PFSK-1 (cell line): ENCODE data around the gene FBXO22.

ENCODE experiments used
- FOXP2 ChIP-seq: optimal IDR thresholded peaks from 2 replicates; pipeline ENCODE3; 2011; ENCODE audit warnings: borderline replicate concordance, control low read depth, inconsistent platforms; ENCODE audit not compliant: insufficient read depth; ENCODE audit errors: extremely low read length, extremely low read depth
- POLR2AphosphoS5 ChIP-seq: IDR thresholded peaks from 2 replicates; pipeline ENCODE4 v1.6.1; 2012; ENCODE audit warnings: low read depth, mild to moderate bottlenecking, control low read depth, low read length, moderate library complexity
- SIN3A ChIP-seq: IDR thresholded peaks from 2 replicates; pipeline ENCODE4 v1.6.1; 2012; ENCODE audit warnings: mild to moderate bottlenecking, low read length, moderate library complexity, borderline replicate concordance; ENCODE audit not compliant: insufficient read depth
- TAF1 ChIP-seq: IDR thresholded peaks from 2 replicates; pipeline ENCODE4 v1.6.1; 2012; ENCODE audit warnings: low read length, control low read depth, borderline replicate concordance; ENCODE audit not compliant: insufficient read depth
- TF ChIP-seq, protein P1 (sequence below), 2 experiments: IDR thresholded peaks; 2 replicates each; pipeline versions ENCODE4 v1.6.1 to v1.8.0; 2011 to 2012; ENCODE audit warnings: low read depth in 2 of 2, low read length in 2 of 2, control low read depth in 1 of 2, inconsistent platforms in 1 of 2, mild to moderate bottlenecking in 1 of 2, moderate library complexity in 1 of 2; ENCODE audit not compliant: insufficient read depth in 1 of 2

The FBXO22 gene

DNA sequence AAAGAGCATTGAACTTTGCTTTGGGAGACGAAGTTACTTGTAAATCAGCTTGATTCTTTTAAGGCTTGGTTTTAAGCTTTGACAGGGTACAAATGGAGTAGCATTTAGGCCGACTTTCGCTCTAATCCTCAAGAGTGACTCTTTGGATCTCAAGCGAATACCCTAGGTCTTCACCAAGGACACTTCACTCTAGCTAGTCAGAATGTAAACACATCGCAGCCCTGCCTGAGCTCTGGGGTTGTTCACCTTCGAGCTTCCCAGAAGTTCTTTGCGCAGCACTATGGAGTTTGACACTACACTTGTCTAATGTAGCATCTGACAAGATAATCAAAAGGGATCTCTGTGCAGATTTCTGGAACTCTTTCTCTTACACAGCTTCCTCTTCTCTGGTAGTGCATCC is 86.2 kb downstream of the FBXO22 start:
- TF ChIP-seq SIN3A (no peak), FOXP2 (no peak), POLR2AphosphoS5 (no peak), TAF1 (no peak)
- TF ChIP-seq, protein P1, sequence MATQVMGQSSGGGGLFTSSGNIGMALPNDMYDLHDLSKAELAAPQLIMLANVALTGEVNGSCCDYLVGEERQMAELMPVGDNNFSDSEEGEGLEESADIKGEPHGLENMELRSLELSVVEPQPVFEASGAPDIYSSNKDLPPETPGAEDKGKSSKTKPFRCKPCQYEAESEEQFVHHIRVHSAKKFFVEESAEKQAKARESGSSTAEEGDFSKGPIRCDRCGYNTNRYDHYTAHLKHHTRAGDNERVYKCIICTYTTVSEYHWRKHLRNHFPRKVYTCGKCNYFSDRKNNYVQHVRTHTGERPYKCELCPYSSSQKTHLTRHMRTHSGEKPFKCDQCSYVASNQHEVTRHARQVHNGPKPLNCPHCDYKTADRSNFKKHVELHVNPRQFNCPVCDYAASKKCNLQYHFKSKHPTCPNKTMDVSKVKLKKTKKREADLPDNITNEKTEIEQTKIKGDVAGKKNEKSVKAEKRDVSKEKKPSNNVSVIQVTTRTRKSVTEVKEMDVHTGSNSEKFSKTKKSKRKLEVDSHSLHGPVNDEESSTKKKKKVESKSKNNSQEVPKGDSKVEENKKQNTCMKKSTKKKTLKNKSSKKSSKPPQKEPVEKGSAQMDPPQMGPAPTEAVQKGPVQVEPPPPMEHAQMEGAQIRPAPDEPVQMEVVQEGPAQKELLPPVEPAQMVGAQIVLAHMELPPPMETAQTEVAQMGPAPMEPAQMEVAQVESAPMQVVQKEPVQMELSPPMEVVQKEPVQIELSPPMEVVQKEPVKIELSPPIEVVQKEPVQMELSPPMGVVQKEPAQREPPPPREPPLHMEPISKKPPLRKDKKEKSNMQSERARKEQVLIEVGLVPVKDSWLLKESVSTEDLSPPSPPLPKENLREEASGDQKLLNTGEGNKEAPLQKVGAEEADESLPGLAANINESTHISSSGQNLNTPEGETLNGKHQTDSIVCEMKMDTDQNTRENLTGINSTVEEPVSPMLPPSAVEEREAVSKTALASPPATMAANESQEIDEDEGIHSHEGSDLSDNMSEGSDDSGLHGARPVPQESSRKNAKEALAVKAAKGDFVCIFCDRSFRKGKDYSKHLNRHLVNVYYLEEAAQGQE (IDR thresholded peaks at IDR 0.05; ENCODE audit: insufficient read depth in 1 of 2, low read depth in 2 of 2, low read length in 2 of 2) = no peak
